GM19351 (cell line): ENCODE results near the gene THSD7A.

Source experiments
- ATAC-seq: cut with Tn5 transposase; IDR thresholded peaks from one replicate; pipeline ENCODE4 v1.9.1; 2021; ENCODE audit warnings: mild to moderate bottlenecking, moderate library complexity; ENCODE audit not compliant: unreplicated experiment

Gene THSD7A, protein sequence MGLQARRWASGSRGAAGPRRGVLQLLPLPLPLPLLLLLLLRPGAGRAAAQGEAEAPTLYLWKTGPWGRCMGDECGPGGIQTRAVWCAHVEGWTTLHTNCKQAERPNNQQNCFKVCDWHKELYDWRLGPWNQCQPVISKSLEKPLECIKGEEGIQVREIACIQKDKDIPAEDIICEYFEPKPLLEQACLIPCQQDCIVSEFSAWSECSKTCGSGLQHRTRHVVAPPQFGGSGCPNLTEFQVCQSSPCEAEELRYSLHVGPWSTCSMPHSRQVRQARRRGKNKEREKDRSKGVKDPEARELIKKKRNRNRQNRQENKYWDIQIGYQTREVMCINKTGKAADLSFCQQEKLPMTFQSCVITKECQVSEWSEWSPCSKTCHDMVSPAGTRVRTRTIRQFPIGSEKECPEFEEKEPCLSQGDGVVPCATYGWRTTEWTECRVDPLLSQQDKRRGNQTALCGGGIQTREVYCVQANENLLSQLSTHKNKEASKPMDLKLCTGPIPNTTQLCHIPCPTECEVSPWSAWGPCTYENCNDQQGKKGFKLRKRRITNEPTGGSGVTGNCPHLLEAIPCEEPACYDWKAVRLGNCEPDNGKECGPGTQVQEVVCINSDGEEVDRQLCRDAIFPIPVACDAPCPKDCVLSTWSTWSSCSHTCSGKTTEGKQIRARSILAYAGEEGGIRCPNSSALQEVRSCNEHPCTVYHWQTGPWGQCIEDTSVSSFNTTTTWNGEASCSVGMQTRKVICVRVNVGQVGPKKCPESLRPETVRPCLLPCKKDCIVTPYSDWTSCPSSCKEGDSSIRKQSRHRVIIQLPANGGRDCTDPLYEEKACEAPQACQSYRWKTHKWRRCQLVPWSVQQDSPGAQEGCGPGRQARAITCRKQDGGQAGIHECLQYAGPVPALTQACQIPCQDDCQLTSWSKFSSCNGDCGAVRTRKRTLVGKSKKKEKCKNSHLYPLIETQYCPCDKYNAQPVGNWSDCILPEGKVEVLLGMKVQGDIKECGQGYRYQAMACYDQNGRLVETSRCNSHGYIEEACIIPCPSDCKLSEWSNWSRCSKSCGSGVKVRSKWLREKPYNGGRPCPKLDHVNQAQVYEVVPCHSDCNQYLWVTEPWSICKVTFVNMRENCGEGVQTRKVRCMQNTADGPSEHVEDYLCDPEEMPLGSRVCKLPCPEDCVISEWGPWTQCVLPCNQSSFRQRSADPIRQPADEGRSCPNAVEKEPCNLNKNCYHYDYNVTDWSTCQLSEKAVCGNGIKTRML (N-terminal part only)

GRCh38 chr7:11831736-11832495, at the start of gene THSD7A:
Gene THSD7A, minus strand, starts transcription at chr7:11832198. Its CDS starts 252 bp downstream, at chr7:11831946.
- peak; percentile 69 for ATAC-seq

- no peak for ATAC-seq
These were observed 49.7 kb upstream of the THSD7A start for GRCh38 chr7:11881680-11882079.

DNA sequence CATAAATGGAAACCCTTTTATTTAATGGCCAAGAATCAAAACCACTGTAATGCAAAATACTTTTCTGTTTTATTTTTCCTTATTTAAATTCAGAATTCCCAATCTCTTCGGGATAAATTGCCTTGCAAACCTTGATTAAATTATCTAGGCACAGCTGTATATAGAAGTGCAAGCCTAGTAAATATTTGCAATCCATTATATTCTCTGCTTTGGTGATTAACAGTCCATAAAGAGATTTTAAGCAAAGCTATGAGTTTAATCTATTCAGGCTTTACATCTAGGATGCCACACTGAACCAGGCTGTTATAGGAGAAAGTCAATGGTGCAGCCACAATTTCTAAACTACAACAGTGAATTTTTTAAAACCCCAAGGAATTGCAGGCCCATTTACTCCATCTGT, 43.6 kb upstream of the THSD7A start:
- ATAC-seq, result no peak

DNA sequence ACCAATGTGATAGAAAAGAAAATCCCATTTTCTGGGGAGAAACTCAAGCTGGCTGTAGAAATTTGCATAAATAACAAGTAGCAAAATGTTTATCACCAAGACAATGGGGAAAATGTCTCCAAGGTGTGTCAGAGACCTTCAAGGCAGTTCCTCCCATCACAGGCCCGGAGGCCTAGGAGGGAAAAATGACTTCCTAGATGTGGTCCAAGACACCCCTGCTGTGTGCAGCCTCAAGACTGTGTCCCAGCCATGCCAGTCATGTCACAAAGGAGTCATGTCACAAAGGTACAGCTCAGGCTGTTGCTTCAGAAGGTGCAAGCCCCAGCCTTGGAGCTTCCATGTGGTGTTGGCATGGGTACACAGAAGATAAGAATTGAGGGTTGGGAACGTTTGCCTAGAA, 33.7 kb upstream of the THSD7A start:
- no peak for ATAC-seq

DNA sequence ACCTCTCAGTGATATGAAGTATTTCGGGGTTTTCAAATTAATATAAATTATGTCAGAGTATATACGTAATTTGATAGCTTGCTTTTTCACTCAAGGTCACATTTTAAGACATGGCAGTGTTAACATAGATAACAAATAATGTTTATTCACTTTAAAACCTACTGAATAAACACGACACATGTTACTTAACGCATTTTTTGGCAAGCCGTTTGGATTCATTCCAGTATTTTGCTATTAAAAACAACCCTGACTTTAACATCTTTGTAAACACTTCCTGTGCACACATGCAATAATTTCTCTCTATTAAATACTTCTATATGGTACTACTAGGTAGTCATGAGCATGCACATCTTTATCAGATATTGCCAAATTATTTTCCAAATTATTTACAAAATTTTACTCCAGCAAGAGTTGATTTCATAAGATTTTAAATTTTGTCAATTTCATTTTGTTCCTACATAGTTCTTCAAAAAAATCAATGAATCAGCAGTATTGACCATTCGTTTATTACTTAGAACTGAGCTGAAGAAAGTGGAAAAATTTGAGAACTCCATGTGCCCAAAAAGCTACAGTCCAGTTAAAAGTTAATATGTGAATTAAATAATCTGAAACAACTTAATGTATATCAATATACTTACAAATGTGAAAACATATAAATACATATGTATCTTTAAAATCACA, 26.8 kb upstream of the THSD7A start:
- no peak for ATAC-seq

DNA sequence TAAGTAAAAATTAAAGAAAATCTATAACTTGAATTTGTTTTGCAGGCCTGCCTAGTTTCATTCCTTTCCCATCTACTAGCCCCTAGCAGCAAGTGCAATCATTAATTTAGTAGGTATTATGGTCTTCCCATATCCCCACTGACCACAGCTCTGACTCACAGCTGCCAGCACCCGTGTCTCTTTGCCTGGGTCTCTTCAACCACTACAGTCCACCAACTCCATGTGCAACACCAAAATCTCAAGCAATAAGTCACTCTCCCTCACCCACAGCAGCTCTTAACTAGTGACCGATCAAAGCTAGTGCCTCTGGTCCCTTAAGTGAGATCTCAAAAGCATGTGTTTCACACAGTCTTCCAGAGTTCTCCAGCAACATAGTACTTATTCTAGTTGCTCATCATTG, 26.0 kb upstream of the THSD7A start:
- ATAC-seq, result no peak

GRCh38 chr7:11848251-11848650, 16.3 kb upstream of the THSD7A start:
- ATAC-seq, result no peak

DNA sequence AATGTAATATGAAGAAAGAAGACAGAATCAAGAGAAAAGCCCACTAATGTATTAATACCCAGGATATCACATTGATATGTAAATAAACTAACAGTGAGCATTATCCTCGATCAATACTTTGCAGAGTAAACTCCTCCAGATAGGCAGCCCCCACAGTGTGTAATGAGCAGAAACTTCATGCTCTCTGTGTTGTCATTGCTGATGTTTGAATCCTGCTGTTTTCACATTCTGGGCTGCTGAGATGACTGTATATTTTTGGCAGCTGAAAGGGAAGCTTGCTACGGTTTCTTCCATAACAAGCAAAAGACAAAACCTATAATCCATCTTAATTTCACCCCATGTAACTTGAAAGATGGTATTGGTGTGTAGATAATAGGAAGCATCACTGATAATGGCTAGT, 15.3 kb upstream of the THSD7A start:
- ATAC-seq, result no peak

DNA sequence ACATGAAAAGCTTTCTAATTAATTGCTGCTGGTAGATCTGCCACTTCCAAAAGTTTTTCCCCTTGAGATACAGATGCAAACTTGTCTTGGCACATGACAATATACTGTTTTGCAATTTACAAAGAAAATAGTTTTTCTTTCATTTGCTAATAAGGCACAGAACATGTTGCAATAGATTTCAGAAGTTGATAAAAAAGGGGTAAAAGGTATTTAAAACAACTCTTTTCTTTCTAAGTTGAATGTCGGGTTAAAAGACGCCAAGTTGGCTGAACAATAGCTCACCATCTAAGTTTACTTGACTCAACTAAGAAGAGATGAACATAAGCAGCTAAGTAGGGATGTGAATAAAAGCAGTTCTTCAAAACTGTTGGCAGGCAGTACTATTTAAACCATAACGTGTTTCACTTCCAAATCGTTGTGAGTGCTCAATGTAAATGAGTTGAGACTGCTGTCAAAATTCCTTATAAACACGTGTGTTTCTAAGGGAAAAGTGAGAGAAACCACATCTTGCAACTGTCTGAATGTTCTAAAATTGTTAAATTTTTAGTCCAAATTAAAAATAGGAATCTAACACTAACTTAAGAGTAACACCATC, 14.5 kb upstream of the THSD7A start:
- no peak for ATAC-seq

GRCh38 chr7:11843113-11843765, 11.2 kb upstream of the THSD7A start:
- no peak for ATAC-seq

DNA sequence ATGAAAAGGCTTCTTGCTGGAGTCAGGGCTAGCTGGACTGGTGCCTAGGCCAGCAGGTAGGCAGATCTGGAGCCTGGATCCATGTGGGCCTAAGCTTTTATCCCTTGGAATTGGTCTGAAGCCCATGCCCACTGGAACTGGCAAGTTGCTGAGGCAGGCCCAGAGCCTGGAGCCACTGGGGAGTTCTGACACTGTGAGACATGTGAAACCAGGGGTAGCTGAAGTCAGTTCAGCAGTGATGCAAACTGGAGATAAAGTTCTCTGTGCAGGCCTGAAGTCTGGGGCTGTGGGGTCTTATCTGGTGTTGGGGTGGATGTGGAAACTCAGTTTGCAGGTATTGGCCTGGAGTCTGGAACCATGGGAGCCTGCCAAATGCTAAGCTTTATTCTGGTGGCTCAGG, 9.7 kb upstream of the THSD7A start:
- no peak for ATAC-seq

DNA sequence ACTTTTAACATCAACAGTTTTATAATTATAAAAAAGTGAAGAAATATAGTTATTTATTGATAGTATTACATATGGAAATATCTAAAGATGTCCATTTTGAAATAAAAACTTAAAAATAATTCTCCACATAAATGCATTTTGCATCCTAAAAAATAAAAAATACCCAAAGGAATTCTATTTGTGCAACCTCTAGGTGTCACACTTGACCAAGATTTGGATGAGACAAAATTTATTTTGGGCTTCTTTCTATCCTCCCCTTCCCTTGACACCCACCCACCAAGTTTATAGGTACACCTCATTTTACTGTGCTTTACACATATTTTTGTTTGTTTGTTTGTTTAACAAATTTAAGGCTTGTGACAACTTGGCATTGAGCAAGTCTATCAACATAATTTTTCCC, 3.3 kb upstream of the THSD7A start:
- no peak for ATAC-seq

- no peak for ATAC-seq
These were observed 1.4 kb upstream of the THSD7A start for GRCh38 chr7:11833431-11833830.

DNA sequence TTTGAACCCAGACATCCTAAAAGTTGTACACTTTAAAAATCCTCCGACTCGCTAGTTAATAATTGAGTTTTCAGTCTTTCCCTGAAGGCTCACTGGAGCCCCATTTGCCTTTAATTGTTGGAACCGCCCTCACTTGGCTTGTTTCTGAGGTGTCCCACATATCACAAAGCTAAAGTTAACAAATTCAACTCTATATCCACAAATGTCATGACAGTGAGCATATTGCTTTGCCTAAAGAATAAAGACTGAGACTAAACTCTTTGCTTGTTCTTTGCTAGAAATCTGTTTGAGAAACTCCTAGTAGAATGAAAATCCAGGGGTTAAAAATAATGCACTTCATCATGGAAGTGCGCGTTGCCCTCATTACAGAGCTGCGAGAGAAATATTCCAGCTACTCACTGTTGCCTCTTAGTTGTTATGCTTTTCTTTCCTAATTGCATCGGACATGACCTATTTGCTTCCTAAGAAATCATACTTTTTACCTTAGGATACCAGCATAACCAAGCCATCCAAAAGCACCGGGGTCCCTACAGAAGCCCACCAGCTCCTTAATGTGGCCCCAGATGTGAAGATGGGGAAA, 752 bp downstream of the THSD7A start:
- ATAC-seq, result peak; percentile 7

- ATAC-seq, result no peak
These were observed 1.3 kb downstream of the THSD7A start for GRCh38 chr7:11830582-11831155.

DNA sequence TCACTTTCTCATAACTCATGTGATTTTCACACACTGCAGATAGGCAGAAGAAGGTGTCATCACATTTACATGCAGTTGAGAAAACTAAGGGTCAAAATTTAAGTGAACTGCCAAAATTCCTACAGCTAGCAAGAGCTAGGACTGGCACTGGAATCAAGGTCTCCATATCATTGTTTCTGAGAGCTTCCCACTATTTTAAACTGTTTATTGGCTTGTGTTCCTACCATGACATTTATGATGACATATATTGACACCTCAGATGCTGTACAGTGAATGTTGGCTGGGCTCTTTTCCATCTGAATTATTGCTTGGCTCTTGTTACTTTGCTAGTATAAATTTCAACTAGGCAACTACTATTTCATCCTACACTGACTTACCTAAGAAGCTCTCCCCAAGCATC, 2.0 kb downstream of the THSD7A start:
- no peak for ATAC-seq

GRCh38 chr7:11819947-11820346, 12.1 kb downstream of the THSD7A start:
- ATAC-seq, result no peak

DNA sequence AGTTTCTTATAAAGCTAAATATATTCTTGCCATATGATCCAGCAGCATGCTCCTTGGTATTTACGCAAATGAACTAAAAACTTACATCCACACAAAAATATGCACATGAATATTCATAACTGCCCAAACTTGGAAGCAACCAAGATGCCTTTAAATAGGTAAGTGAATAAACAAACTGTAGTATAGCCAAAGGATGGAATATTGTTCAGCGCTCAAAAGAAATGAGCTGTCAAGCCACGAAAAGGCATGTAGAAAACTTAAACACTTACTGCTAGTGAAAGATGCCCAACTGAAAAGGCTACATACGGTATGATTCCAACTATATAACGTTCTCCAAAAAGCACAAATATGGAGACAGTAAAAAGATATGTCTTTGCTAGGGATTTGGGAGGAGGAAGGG, 12.7 kb downstream of the THSD7A start:
- ATAC-seq, result no peak
